AG09309 (cell line): ENCODE measurements around the gene RSBN1L.

ENCODE experiments used
- DNase-seq: peaks from one replicate; pipeline ENCODE4 v3.0.0-alpha.2; 2010; ENCODE audit warnings: low read depth
- H3K4me3 ChIP-seq: 2 replicates; pipeline ENCODE4 v1.5.1; 2011; ENCODE audit warnings: mild to moderate bottlenecking, low read depth, low read length, moderate library complexity; ENCODE audit not compliant: control insufficient read depth
- TF ChIP-seq, protein P1 (sequence below): IDR thresholded peaks from 2 replicates; pipeline ENCODE4 v1.5.1; 2011; ENCODE audit warnings: mild to moderate bottlenecking, low read depth, low read length, inconsistent platforms; ENCODE audit not compliant: insufficient read depth, control insufficient read depth; ENCODE audit errors: missing control alignments

RSBN1L gene

DNA sequence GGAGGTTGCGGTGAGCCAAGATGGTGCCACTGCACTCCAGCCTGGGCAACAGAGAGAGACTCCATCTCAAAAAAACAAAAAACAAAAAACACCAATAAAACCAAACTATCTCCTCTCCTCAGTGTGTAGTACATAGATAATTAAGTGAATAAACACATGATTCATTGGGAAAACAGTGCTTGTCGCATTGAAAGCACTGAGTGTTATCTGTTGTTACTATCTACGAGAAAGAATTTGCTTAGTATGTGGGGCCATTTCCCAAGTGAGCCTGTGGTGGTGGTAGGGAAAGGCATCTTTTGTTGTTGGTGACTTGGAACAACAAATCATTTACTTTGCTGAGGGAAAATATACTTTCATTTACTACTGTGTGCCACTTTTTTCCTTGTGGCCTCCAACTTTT, 42.6 kb downstream of the RSBN1L start:
- peak; percentile 13 for DNase-seq
- H3K4me3 ChIP-seq: no peak overlapping the region
- TF ChIP-seq, protein P1, sequence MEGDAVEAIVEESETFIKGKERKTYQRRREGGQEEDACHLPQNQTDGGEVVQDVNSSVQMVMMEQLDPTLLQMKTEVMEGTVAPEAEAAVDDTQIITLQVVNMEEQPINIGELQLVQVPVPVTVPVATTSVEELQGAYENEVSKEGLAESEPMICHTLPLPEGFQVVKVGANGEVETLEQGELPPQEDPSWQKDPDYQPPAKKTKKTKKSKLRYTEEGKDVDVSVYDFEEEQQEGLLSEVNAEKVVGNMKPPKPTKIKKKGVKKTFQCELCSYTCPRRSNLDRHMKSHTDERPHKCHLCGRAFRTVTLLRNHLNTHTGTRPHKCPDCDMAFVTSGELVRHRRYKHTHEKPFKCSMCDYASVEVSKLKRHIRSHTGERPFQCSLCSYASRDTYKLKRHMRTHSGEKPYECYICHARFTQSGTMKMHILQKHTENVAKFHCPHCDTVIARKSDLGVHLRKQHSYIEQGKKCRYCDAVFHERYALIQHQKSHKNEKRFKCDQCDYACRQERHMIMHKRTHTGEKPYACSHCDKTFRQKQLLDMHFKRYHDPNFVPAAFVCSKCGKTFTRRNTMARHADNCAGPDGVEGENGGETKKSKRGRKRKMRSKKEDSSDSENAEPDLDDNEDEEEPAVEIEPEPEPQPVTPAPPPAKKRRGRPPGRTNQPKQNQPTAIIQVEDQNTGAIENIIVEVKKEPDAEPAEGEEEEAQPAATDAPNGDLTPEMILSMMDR: no peak

DNA sequence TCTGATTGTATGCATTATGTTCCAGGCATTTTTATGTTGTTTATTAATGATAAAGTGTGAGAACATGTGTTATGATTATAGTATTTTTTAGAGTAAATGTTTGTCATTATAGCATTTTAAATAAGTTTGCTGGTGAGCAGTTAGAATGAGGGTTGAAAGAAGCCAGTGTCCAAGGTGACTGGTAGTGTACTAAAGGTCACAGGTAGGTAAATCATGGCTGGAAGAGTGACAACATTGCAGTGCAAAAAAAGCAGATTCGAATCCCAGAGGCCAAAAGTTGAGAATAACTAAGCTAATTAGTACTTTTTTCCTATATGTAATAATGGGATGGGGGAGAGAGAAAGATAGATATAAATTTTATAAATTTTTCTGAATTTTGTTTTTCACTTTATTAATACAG, 44.0 kb downstream of the RSBN1L start:
- no peak for DNase-seq
- TF ChIP-seq, protein P1: no peak
- H3K4me3 ChIP-seq: no peak overlapping the region

DNA sequence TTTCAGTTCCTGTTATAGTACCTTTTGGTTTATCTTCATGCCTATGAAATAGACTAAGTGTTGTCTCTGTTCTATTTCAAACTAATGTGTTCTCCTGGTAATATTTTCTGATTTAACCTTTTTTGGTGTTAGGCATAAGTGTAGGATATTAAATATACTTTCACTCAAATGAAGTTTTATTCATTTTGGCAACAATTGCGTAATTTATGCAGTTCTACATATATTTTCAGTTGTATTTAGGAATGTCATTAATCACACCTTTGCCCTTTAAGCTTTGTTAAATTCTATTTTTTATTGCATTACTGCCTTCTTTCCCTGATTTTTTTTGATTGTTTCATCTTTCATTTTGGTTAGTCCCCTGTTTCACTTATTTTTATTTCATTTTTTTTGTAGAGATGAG, 47.3 kb downstream of the RSBN1L start:
- H3K4me3 ChIP-seq: no peak overlapping the region
- TF ChIP-seq, protein P1: no peak
- no peak for DNase-seq

DNA sequence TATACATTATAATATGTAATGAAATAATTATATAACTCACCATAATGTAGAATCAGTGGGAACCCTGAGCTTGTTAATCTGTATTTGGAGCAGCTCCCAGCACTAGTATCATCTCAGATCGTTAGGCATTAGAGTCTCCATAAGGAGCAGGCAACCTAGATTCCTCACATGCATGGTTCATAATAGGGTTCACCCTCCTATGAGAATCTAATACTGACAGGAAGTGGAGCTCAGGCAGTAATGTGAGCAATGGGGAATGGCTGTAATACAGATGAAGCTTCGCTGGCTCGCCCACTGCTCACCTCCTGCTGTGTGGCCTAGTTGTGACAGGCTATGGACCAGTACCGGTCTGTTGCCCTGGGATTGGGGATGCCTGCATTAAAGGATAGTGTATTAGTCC, 49.5 kb downstream of the RSBN1L start:
- TF ChIP-seq, protein P1: no peak
- H3K4me3 ChIP-seq: no peak overlapping the region
- DNase-seq: no peak

DNA sequence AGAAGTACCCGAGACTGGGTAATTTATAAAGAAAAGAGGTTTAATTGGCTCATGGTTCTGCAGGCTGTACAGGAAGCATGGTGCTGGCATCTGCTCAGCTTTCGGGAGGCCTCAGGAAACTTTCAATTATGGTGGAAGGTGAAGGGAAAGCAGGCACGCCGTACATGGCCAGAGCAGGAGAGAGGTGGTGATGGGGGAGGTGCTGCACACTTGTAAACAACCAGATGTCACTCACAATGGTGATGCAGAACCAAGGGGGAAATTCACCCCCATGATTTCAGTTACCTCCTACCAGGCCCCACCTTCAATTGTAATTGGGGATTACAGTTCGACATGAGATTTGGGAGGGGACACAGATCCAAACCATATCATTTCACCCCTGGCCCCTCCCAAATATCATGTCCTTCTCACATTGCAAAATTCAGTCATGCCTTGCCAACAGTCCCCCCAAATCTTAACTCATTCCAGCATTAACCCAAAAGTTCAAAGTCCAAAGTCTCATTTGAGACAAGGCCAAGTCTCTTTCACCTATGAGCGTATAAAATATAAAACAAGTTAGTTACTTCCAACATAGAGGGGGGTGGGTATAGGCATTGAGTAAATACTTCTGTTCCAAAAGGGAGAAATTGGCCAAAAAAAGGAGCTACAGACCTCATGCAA, 50.0 kb downstream of the RSBN1L start:
- TF ChIP-seq, protein P1: no peak
- H3K4me3 ChIP-seq: no peak overlapping the region
- DNase-seq: no peak

DNA sequence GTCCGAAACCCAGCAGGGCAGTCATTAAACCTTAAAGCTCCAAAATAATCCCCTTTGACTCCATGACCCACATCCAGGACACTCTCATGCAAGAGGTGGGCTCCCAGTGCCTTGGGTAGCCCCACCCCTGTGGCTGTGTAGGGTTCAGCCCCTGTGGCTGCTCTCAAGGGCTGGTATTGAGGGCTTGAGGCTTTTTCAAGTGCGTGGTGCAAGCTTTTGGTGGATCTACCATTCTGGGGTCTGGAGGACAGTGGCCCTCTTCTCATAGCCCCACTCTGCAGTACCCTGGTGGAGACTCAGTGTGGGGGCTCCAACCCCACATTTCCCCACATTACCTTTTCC, 50.5 kb downstream of the RSBN1L start:
- no peak overlapping the region for H3K4me3 ChIP-seq
- no peak for DNase-seq
- TF ChIP-seq, protein P1: no peak

DNA sequence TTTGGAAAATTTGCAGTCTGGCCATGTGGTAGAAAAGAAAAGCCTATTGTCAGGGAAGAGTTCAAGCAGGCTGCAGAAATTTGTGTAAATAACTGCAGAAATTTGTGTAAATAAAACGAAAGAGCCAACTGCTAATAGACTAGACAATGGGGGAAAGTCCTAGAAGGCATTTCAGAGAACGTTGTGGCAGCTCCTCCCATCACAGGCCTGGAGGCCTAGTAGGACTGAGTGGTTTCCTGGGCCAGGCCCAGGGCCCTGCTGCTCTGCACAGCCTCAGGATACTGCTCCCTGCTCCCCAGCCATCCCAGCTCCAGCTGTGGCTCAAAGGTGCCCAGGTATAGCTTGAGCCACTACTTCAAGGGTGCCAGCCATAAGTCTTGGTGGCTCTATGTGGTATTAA, 50.9 kb downstream of the RSBN1L start:
- no peak for DNase-seq
- TF ChIP-seq, protein P1: no peak
- no peak overlapping the region for H3K4me3 ChIP-seq
